Measurements from ENCODE around the gene NFIA. TPM values are rescaled to one million over a fixed set of nuclear protein-coding genes. Genes with fewer than 3 reads are reported as not detected.

Gene NFIA
- total RNA-seq (2021) = 65.4 and 67.1 TPM in 2 replicates
- Bru-seq, nascent RNA = percentile 87 among the genes with signal in this experiment
- BruChase-seq, experiment 1, labeled RNA remaining after a 2-hour chase = percentile 89 among the genes with signal in this experiment
- BruChase-seq, experiment 2, labeled RNA remaining after a 6-hour chase = percentile 82 among the genes with signal in this experiment
- long read RNA-seq, full-length matches to known transcripts = 39 of 72 reads
- long read RNA-seq, partial matches to known transcripts = 9 of 72 reads
- long read RNA-seq, other reads (novel, unspliced or antisense) = 24 of 72 reads

GRCh38 chr1:61082311-61083012 is at the start of gene NFIA:
NFIA (plus strand) TSS chr1:61082561.
- H3K27ac ChIP-seq (ENCODE audit: low read depth, low read length, poor library complexity, severe bottlenecking) = peak within 1 kb of the TSS; percentile 90
- H3K4me3 ChIP-seq (ENCODE audit: low read depth, low read length, poor library complexity, severe bottlenecking) = peak within 1 kb of the TSS; percentile 78
- TF ChIP-seq CTCF (conservative IDR thresholded peaks at IDR 0.05; ENCODE audit: low read depth, low read length) (no peak), EZH2 (IDR thresholded peaks at IDR 0.05; ENCODE audit: borderline replicate concordance, low read depth, low read length, poor library complexity, severe bottlenecking) (no peak)
- intact Hi-C loops (cut with micrococcal nuclease; ENCODE audit: unreplicated experiment) = loop anchor here (2.0 to 5.0 kb wide), 2 partner anchors 50 to 256 kb away; no protein-coding TSS in a partner anchor
- no peaks in the 10 kb centered on the region for H3K27me3 ChIP-seq (replicated peaks; ENCODE audit: insufficient read depth, low read depth, low read length, poor library complexity)
- BruUV-seq (replicated peaks) = no TSS peak
- ChIA-PET POLR2A (ENCODE audit: low non-redundant PET) (no interaction called here), CTCF (no interaction called here)
- H3K9me3 ChIP-seq (ENCODE audit: low read depth, low read length, poor library complexity, severe bottlenecking) = no peaks in the 10 kb centered on the region
- peak; percentile 87 for DNase-seq (ENCODE audit: low spot score)
- peaks cover 54% of the 10 kb centered on the region for H3K4me1 ChIP-seq (ENCODE audit: insufficient read depth, low read length, poor library complexity, severe bottlenecking)
- no peaks in the 10 kb centered on the region for H3K36me3 ChIP-seq (ENCODE audit: insufficient read depth, low read length, poor library complexity, severe bottlenecking)

DNA sequence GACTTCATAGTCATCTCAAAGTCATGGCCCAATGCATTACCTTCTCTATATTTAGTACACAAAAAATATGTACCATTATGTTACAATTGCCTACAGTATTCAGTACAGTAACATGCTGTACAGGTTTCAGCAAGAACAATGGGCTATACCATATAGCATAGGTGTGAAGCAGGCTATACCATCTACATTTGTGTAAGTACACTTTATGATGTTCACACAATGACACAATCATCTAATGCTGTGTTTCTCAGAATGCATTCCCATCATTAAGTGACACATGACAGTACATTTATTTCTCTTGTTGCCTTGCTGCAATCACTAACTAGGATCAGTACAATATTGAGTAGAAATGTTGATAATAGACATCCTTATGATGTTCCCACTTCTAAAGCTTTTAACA is 46.5 kb upstream of the NFIA start:
- TF ChIP-seq EZH2 (IDR thresholded peaks at IDR 0.05; ENCODE audit: borderline replicate concordance, low read depth, low read length, poor library complexity, severe bottlenecking) (no peak), CTCF (conservative IDR thresholded peaks at IDR 0.05; ENCODE audit: low read depth, low read length) (no peak)
- POLR2A ChIA-PET (ENCODE audit: low non-redundant PET) = no interaction called here
- Histone ChIP-seq H3K27ac (ENCODE audit: low read depth, low read length, poor library complexity, severe bottlenecking) (no peak overlapping the region), H3K9me3 (ENCODE audit: low read depth, low read length, poor library complexity, severe bottlenecking) (no peaks in the 10 kb centered on the region), H3K27me3 (replicated peaks; ENCODE audit: insufficient read depth, low read depth, low read length, poor library complexity) (no peaks in the 10 kb centered on the region), H3K4me3 (ENCODE audit: low read depth, low read length, poor library complexity, severe bottlenecking) (no peak overlapping the region), H3K36me3 (ENCODE audit: insufficient read depth, low read length, poor library complexity, severe bottlenecking) (no peaks in the 10 kb centered on the region), H3K4me1 (ENCODE audit: insufficient read depth, low read length, poor library complexity, severe bottlenecking) (no peaks in the 10 kb centered on the region)
- BruUV-seq (replicated peaks) = no TSS peak
- CTCF ChIA-PET = no interaction called here
- no peak for DNase-seq (ENCODE audit: low spot score)
- intact Hi-C loops (cut with micrococcal nuclease; ENCODE audit: unreplicated experiment) = no loop called here

- CTCF ChIA-PET = interaction anchor here (1.0 to 2.3 kb wide), 4 partner anchors 11 to 1071 kb away, joined by 3 to 11 read pairs (median 8); no protein-coding TSS in a partner anchor
- BruUV-seq (replicated peaks) = no TSS peak
Observed at GRCh38 chr1:61042466-61043009, 39.8 kb upstream of the NFIA start.

More at GRCh38 chr1:61042466-61043009, 39.8 kb upstream of the NFIA start:
- H3K27me3 ChIP-seq (replicated peaks; ENCODE audit: insufficient read depth, low read depth, low read length, poor library complexity) = no peaks in the 10 kb centered on the region
- H3K4me3 ChIP-seq (ENCODE audit: low read depth, low read length, poor library complexity, severe bottlenecking) = peak overlapping the region; percentile 39
- intact Hi-C loops (cut with micrococcal nuclease; ENCODE audit: unreplicated experiment) = loop anchor here (2.0 to 10.0 kb wide), 5 partner anchors 64 to 885 kb away; no protein-coding TSS in a partner anchor
- H3K36me3 ChIP-seq (ENCODE audit: insufficient read depth, low read length, poor library complexity, severe bottlenecking) = no peaks in the 10 kb centered on the region
- POLR2A ChIA-PET (ENCODE audit: low non-redundant PET) = no interaction called here
- TF ChIP-seq CTCF (conservative IDR thresholded peaks at IDR 0.05; ENCODE audit: low read depth, low read length) = no peak
- H3K4me1 ChIP-seq (ENCODE audit: insufficient read depth, low read length, poor library complexity, severe bottlenecking) = no peaks in the 10 kb centered on the region
- no peaks in the 10 kb centered on the region for H3K9me3 ChIP-seq (ENCODE audit: low read depth, low read length, poor library complexity, severe bottlenecking)
- no peak for DNase-seq (ENCODE audit: low spot score)
- H3K27ac ChIP-seq (ENCODE audit: low read depth, low read length, poor library complexity, severe bottlenecking) = no peak overlapping the region
